ENCODE measurements around the gene ZNF831. TPM values are rescaled to one million over a fixed set of nuclear protein-coding genes. Genes with fewer than 3 reads are reported as not detected.

ZNF831 gene
- total RNA-seq, 1 donor from 2014 or later: not detected

GRCh38 chr20:59153355-59153681 lies 10.3 kb upstream of the ZNF831 start:
- no peak overlapping the region for H3K27ac Mint-ChIP-seq (ENCODE audit: unreplicated experiment)
- peaks cover 5% of the 10 kb centered on the region for H3K4me1 Mint-ChIP-seq
- no peaks in the 10 kb centered on the region for H3K36me3 Mint-ChIP-seq (ENCODE audit: low read depth)
- peaks cover 9% of the 10 kb centered on the region for H3K27me3 Mint-ChIP-seq (ENCODE audit: low read depth)
- H3K4me3 Mint-ChIP-seq: no peak overlapping the region
- no peak for DNase-seq (ENCODE audit: low read depth, low spot score)
- peaks cover 3% of the 10 kb centered on the region for H3K9me3 Mint-ChIP-seq
- TF ChIP-seq CTCF (conservative IDR thresholded peaks at IDR 0.05): no peak

- H3K4me1 Mint-ChIP-seq: peaks cover 5% of the 10 kb centered on the region
- no peaks in the 10 kb centered on the region for H3K36me3 Mint-ChIP-seq (ENCODE audit: low read depth)
- H3K27me3 Mint-ChIP-seq (ENCODE audit: low read depth): peaks cover 9% of the 10 kb centered on the region
- H3K9me3 Mint-ChIP-seq: peaks cover 3% of the 10 kb centered on the region
- H3K4me3 Mint-ChIP-seq: no peak overlapping the region
- DNase-seq (ENCODE audit: low read depth, low spot score): no peak
- TF ChIP-seq CTCF (conservative IDR thresholded peaks at IDR 0.05): no peak
- no peak overlapping the region for H3K27ac Mint-ChIP-seq (ENCODE audit: unreplicated experiment)
These were observed 9.8 kb upstream of the ZNF831 start for GRCh38 chr20:59153832-59154231.

GRCh38 chr20:59154317-59155013 lies 9.2 kb upstream of the ZNF831 start:
- H3K27me3 Mint-ChIP-seq (ENCODE audit: low read depth): peaks cover 9% of the 10 kb centered on the region
- no peaks in the 10 kb centered on the region for H3K36me3 Mint-ChIP-seq (ENCODE audit: low read depth)
- H3K4me1 Mint-ChIP-seq: peaks cover 5% of the 10 kb centered on the region
- no peak overlapping the region for H3K4me3 Mint-ChIP-seq
- DNase-seq (ENCODE audit: low read depth, low spot score): no peak
- TF ChIP-seq CTCF (conservative IDR thresholded peaks at IDR 0.05): no peak
- peaks cover 3% of the 10 kb centered on the region for H3K9me3 Mint-ChIP-seq
- H3K27ac Mint-ChIP-seq (ENCODE audit: unreplicated experiment): no peak overlapping the region

GRCh38 chr20:59157064-59157463 lies 6.6 kb upstream of the ZNF831 start:
- peaks cover 7% of the 10 kb centered on the region for H3K27me3 Mint-ChIP-seq (ENCODE audit: low read depth)
- no peaks in the 10 kb centered on the region for H3K36me3 Mint-ChIP-seq (ENCODE audit: low read depth)
- TF ChIP-seq CTCF (conservative IDR thresholded peaks at IDR 0.05): no peak
- no peak for DNase-seq (ENCODE audit: low read depth, low spot score)
- H3K4me1 Mint-ChIP-seq: no peaks in the 10 kb centered on the region
- peaks cover 1% of the 10 kb centered on the region for H3K9me3 Mint-ChIP-seq
- no peak overlapping the region for H3K4me3 Mint-ChIP-seq
- H3K27ac Mint-ChIP-seq (ENCODE audit: unreplicated experiment): no peak overlapping the region

- Mint-ChIP-seq H3K4me3 (no peak overlapping the region), H3K27ac (ENCODE audit: unreplicated experiment) (no peak overlapping the region), H3K36me3 (ENCODE audit: low read depth) (no peaks in the 10 kb centered on the region), H3K27me3 (ENCODE audit: low read depth) (peaks cover 6% of the 10 kb centered on the region), H3K9me3 (no peaks in the 10 kb centered on the region), H3K4me1 (no peaks in the 10 kb centered on the region)
- TF ChIP-seq CTCF (conservative IDR thresholded peaks at IDR 0.05): no peak
- DNase-seq (ENCODE audit: low read depth, low spot score): no peak
These were observed 6.1 kb upstream of the ZNF831 start for GRCh38 chr20:59157531-59157930.
